ENCODE results near the gene FIGLA. TPM values are rescaled to one million over a fixed set of nuclear protein-coding genes. Genes with fewer than 3 reads are reported as not detected.

FIGLA gene, protein sequence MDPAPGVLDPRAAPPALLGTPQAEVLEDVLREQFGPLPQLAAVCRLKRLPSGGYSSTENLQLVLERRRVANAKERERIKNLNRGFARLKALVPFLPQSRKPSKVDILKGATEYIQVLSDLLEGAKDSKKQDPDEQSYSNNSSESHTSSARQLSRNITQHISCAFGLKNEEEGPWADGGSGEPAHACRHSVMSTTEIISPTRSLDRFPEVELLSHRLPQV
- total RNA-seq (not detected in 2 replicates), polyA plus RNA-seq (not detected in 2 replicates)

DNA sequence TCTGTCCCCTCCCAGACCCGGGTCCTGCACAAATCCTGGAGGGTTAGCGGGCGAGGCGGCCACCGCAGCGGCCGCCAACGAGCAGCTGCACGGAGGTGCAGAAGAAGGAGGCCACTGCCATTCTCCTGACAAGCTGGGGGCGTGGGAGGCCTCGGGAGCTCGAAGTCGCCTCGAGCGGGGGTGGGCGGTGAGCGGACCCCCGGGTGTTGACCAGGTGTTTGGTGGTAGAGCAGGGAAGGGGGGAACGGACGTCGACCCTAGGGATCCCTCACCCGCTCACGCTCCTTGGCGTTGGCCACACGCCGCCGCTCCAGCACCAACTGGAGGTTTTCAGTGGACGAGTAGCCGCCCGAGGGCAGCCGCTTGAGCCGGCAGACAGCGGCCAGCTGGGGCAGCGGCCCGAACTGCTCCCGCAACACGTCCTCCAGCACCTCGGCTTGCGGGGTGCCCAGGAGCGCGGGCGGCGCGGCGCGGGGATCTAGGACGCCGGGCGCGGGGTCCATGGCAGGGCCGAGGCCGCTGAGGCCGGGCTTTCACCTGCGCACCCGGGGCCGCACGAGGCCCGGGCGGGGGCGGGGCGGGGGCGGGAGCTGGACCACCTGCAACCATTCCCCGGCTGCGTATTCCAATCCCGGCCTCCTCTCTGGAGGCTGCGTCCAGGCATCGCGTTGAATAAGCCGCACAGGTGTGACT lies at the start of gene FIGLA:
TSS of gene FIGLA (minus strand) at position 508 of the 693 bp plus-strand sequence. CDS start at position 503, 5 bp downstream.
- peak in 1 of 2 donors; percentile 33 for DNase-seq (ENCODE audit: low read depth in 1 of 2, low spot score in 1 of 2)
- Histone ChIP-seq H3K27ac (no peak within 1 kb of the TSS), H3K36me3 (no peaks in the 10 kb centered on the region), H3K9me3 (ENCODE audit: low read depth) (no peaks in the 10 kb centered on the region), H3K27me3 (peaks cover 94% of the 10 kb centered on the region), H3K4me3 (peak within 1 kb of the TSS; percentile 20), H3K4me1 (ENCODE audit: low read depth) (peaks cover 4% of the 10 kb centered on the region)
- TF ChIP-seq CTCF (IDR thresholded peaks at IDR 0.05; ENCODE audit: low read depth, low read length): no peak

- Histone ChIP-seq H3K4me3 (no peak overlapping the region), H3K27ac (no peak overlapping the region), H3K4me1 (ENCODE audit: low read depth) (no peaks in the 10 kb centered on the region), H3K27me3 (no peaks in the 10 kb centered on the region), H3K36me3 (no peaks in the 10 kb centered on the region), H3K9me3 (ENCODE audit: low read depth) (no peaks in the 10 kb centered on the region)
- DNase-seq (ENCODE audit: low read depth in 1 of 2, low spot score in 1 of 2): no peak
- no peak for TF ChIP-seq CTCF (IDR thresholded peaks at IDR 0.05; ENCODE audit: low read depth, low read length)
These were observed 47.8 kb upstream of the FIGLA start for GRCh38 chr2:70837980-70838925.

DNA sequence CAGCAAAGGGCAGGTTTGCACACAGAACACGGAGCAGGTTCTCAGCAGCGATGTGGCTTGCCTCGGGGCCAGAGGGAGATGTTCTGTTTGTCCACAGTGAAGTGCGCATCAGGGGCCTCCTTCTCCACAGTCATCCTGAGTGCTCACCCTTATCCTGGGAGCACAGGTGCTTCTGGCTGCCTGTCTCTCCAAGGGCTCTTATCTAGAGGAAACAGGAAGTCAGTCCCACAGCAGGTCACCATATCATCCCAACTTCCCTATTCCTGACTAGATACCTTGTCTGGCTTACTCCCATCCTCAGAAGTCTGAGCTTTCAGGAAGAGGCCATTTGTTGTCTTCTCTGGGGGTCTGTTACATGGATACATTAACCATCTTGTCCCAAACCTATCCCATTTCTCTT lies 45.2 kb upstream of the FIGLA start, which contains the start of gene CD207:
TSS of gene CD207 (minus strand) at position 174 of the 400 bp plus-strand sequence. CDS start at position 134, 40 bp downstream.
- H3K4me3 ChIP-seq: no peak within 1 kb of the TSS
- H3K27ac ChIP-seq: no peak within 1 kb of the TSS
- H3K9me3 ChIP-seq (ENCODE audit: low read depth): no peaks in the 10 kb centered on the region
- no peak for DNase-seq (ENCODE audit: low read depth in 1 of 2, low spot score in 1 of 2)
- H3K36me3 ChIP-seq: no peaks in the 10 kb centered on the region
- H3K27me3 ChIP-seq: no peaks in the 10 kb centered on the region
- H3K4me1 ChIP-seq (ENCODE audit: low read depth): no peaks in the 10 kb centered on the region
- TF ChIP-seq CTCF (IDR thresholded peaks at IDR 0.05; ENCODE audit: low read depth, low read length): no peak

DNA sequence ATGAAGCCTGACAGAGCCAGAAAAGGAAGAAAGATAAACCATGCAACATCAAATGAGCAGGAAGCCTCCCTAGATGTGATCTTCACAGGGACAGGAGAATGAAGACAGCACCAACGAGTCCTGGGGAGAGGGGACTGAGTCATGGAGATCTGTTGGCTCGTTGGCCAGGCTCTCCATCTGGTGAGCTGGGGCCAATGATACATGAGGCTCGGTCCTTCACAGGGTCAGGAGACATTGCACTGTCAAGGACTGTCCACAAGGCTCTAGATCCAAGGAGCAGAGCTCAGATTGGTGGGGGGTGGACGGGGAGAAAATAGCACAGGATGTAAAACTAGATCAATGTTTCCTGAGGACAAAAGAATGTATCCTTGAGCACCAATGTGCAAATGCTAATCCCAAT lies 44.4 kb upstream of the FIGLA start:
- Histone ChIP-seq H3K27me3 (no peaks in the 10 kb centered on the region), H3K9me3 (ENCODE audit: low read depth) (no peaks in the 10 kb centered on the region), H3K27ac (no peak overlapping the region), H3K36me3 (no peaks in the 10 kb centered on the region), H3K4me1 (ENCODE audit: low read depth) (no peaks in the 10 kb centered on the region), H3K4me3 (no peak overlapping the region)
- DNase-seq (ENCODE audit: low read depth in 1 of 2, low spot score in 1 of 2): no peak
- no peak for TF ChIP-seq CTCF (IDR thresholded peaks at IDR 0.05; ENCODE audit: low read depth, low read length)

DNA sequence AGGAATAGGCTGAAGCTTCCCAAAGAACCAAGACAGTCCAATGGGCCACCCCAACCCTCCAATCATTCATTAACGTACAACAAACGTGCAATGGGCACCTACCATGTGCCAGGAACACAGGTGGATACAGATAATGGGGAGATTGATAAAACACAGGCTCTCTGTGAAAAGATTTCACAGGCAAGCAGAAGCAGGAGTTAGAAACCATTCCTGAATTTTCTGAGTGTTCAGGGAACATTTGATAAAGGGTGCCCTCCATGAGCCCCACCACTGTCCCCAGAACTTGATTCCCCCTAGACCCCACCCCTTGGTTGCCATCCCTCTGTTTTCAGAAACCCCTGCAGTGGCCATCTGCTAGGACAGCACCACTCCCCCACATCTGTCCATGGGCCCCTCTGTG lies 43.7 kb upstream of the FIGLA start:
- DNase-seq (ENCODE audit: low read depth in 1 of 2, low spot score in 1 of 2): no peak
- Histone ChIP-seq H3K27me3 (no peaks in the 10 kb centered on the region), H3K9me3 (ENCODE audit: low read depth) (no peaks in the 10 kb centered on the region), H3K27ac (no peak overlapping the region), H3K4me1 (ENCODE audit: low read depth) (no peaks in the 10 kb centered on the region), H3K36me3 (no peaks in the 10 kb centered on the region), H3K4me3 (no peak overlapping the region)
- TF ChIP-seq CTCF (IDR thresholded peaks at IDR 0.05; ENCODE audit: low read depth, low read length): no peak
